ENCODE results near the gene PSMD12. TPM values are rescaled to one million over a fixed set of nuclear protein-coding genes. Genes with fewer than 3 reads are reported as not detected.
"Not testable (repeated sequence)": the region's sequence is repeated elsewhere in the genome, so short reads cannot be mapped to it uniquely, and the experiment has no call there.

The PSMD12 gene
- total RNA-seq, 2 experiments from 2014 or later = 94.0 to 98.6 TPM

DNA sequence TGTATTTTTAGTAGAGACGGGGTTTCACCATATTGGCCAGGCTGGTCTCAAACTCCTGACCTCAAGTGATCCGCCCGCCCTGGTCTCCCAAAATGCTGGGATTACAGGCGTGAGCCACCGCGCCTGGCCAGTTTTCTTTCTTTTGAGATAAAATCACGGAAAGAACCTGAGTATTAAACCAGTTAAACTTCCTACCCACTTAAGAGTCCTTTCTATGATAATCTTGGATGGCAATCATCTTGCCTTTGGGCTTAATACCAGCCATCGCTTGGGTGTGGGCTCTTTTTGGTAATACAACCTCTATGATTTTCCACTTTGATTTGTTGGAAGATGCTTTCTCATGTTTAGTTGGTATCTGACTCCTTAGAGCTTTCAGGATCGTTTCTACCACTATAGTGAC is 34.7 kb upstream of the PSMD12 start:
- H3K27me3 Mint-ChIP-seq = no peaks in the 10 kb centered on the region
- CTCF ChIA-PET = no interaction called here
- H3K27ac Mint-ChIP-seq = no peak overlapping the region
- no peak for DNase-seq
- intact Hi-C loops (cut with micrococcal nuclease) = no loop called here
- H3K4me3 Mint-ChIP-seq = no peak overlapping the region
- H3K9me3 Mint-ChIP-seq = no peaks in the 10 kb centered on the region
- no peaks in the 10 kb centered on the region for H3K36me3 Mint-ChIP-seq
- POLR2A ChIA-PET = no interaction called here
- H3K4me1 Mint-ChIP-seq (ENCODE audit: low read depth) = peaks cover 48% of the 10 kb centered on the region

DNA sequence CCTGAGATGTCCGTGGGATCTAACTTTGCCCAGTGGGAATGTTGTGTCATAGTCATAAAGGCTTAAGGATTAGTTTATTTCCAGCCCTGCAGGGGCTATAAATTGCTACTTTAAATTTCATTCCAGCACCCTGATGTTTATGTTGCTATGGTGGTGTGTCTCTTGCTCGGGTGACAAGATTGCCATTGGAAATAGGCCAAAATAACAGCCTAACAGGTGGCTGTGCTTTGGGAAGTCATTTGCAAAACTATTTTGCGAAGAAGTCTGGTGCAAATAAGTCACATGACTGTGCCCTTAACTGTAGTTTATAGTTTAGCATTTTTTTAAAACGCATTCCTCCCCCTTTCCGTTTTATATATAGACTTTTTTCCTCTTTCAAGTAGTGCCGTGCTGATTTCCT is 33.8 kb upstream of the PSMD12 start:
- peak overlapping the region; percentile 33 for H3K4me3 Mint-ChIP-seq
- no peak for DNase-seq
- intact Hi-C loops (cut with micrococcal nuclease) = no loop called here
- H3K4me1 Mint-ChIP-seq (ENCODE audit: low read depth) = peaks cover 52% of the 10 kb centered on the region
- ChIA-PET CTCF (no interaction called here), POLR2A (no interaction called here)
- H3K36me3 Mint-ChIP-seq = no peaks in the 10 kb centered on the region
- H3K27ac Mint-ChIP-seq = peak overlapping the region; percentile 52
- H3K27me3 Mint-ChIP-seq = no peaks in the 10 kb centered on the region
- H3K9me3 Mint-ChIP-seq = no peaks in the 10 kb centered on the region

DNA sequence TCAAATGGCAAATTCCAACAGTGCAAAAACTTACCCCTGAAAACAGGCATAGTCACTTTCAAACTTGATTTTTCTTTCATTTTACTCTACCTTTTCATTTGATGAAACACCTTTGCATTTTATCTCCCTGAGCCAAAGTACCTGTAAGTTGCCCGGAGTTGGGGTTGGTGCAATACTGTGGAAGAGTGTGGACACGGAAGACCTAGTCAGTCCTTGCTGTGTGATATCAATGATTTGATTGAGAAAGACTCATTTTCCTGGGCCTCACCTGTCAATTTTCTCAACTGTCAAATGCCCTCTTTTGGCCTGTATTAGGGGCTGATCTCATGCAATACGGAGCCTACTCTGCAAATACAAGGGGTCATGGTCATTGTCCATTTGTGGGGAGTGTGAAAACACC is 33.3 kb upstream of the PSMD12 start:
- DNase-seq = no peak
- peaks cover 1% of the 10 kb centered on the region for H3K36me3 Mint-ChIP-seq
- H3K9me3 Mint-ChIP-seq = no peaks in the 10 kb centered on the region
- peaks cover 53% of the 10 kb centered on the region for H3K4me1 Mint-ChIP-seq (ENCODE audit: low read depth)
- peak overlapping the region; percentile 61 for H3K27ac Mint-ChIP-seq
- ChIA-PET CTCF (interaction anchor here (1.6 kb wide), 1 partner anchor 21 kb away, joined by 5 read pairs; no protein-coding TSS in a partner anchor), POLR2A (no interaction called here)
- intact Hi-C loops (cut with micrococcal nuclease) = no loop called here
- H3K4me3 Mint-ChIP-seq = peak overlapping the region; percentile 59
- no peaks in the 10 kb centered on the region for H3K27me3 Mint-ChIP-seq

DNA sequence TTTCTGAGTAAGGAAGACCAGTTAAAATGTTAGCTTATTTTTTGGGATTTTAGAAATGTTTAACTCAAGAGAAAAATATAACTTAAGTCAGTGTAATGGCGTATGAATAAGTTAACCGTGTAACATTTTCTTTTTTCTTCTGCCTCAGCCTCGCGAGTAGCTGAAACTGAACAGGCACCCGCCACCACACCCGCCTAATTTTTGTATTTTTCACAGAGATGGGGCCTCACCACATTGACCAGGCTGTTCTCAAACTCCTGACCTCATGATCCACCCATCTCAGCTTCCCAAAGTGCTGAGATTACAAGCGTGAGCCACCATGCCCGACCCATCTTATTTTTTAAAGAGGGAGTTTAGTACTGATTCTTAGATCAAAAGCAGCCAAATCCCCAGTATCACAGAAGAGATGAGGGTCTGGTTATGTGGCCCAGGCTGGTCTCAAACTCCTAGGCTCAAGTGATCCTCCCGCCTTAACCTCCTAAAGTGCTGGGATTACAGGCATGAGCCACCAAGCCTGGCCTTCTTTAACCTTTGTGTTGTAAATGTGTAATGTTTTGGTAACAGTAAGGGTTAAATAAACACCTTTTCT is 27.5 kb upstream of the PSMD12 start:
- Mint-ChIP-seq H3K9me3 (no peaks in the 10 kb centered on the region), H3K27me3 (no peaks in the 10 kb centered on the region), H3K36me3 (peaks cover 5% of the 10 kb centered on the region), H3K4me3 (no peak overlapping the region), H3K27ac (peak overlapping the region; percentile 42), H3K4me1 (ENCODE audit: low read depth) (peaks cover 68% of the 10 kb centered on the region)
- no peak for DNase-seq
- intact Hi-C loops (cut with micrococcal nuclease) = no loop called here
- ChIA-PET POLR2A (no interaction called here), CTCF (interaction anchor here (1.2 to 1.5 kb wide), 4 partner anchors 14 to 84 kb away, joined by 3 to 6 read pairs (median 4); no protein-coding TSS in a partner anchor)

DNA sequence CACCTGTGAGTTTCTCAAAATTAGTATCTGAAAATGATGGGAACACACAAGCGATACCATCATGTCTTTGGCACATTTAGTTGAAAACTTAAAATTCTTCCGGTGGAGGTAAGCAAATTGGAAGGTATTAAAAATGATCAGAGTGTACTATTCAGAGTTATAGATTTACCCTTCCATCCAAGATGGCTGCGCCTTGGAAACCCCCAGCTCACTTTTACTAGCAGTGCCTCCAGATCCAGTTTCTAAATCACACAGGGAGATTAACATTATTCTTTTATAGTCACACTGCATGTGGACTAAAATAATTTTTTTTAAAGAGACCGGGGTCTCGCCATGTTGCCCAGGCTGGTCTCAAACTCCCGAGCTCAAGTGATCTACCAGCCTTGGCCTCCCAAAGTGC is 25.7 kb upstream of the PSMD12 start:
- Mint-ChIP-seq H3K4me3 (no peak overlapping the region), H3K9me3 (no peaks in the 10 kb centered on the region)

DNA sequence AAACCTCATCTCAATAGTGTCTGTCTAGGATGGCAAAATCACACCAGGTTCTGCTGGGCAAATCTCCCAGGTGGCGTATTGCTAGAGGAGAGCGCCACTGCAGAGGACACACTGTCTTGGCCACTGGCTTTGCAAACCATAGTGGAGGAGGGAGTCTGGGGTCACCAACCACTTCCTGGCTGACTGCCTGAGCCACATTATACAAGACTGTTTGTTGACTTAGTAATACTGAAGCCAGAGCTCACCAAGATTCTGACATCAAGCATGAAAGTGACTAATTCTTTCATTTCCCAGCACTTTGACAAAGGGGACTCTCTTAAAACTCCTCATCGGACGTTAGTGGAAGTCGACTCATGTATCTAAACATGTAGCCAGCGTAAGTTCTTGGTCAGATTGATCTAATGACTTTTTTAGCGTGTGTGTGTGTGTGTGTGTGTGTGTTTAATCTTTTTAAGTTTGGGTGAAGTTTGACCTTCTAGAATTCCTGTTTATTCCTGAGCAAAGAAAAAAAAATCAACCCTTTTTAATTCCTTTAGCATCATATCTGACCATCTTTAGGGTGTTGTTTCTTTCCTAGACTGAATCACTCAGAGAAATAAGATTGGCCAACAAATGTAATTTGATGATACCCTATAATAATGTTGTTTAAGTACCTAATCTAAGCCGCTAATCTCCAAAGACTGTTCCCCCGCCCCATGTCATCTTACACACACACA is 24.4 kb upstream of the PSMD12 start:
- intact Hi-C loops (cut with micrococcal nuclease) = loop anchor here (1.0 kb wide), 7 partner anchors 13 to 84 kb away; partner anchors contain the start of gene PSMD12
- Mint-ChIP-seq H3K4me1 (ENCODE audit: low read depth) (peaks cover 80% of the 10 kb centered on the region), H3K27me3 (no peaks in the 10 kb centered on the region), H3K36me3 (peaks cover 5% of the 10 kb centered on the region), H3K4me3 (peak overlapping the region; percentile 65), H3K9me3 (no peaks in the 10 kb centered on the region), H3K27ac (peak overlapping the region; percentile 96)
- CTCF ChIA-PET = interaction anchor here (0.8 to 8.3 kb wide), 5 partner anchors 14 to 90 kb away, joined by 3 to 235 read pairs (median 13); partner anchors contain the start of gene PITPNC1
- DNase-seq = peak; percentile 88
- POLR2A ChIA-PET = interaction anchor here (0.7 to 3.2 kb wide), 10 partner anchors 11 to 62 kb away, joined by 3 to 18 read pairs (median 4); partner anchors contain the start of genes PITPNC1 and PSMD12

More for the DNA sequence above, 25.7 kb upstream of the PSMD12 start:
- Mint-ChIP-seq H3K27ac (peak overlapping the region; percentile 96), H3K27me3 (no peaks in the 10 kb centered on the region), H3K36me3 (peaks cover 5% of the 10 kb centered on the region), H3K4me1 (ENCODE audit: low read depth) (peaks cover 71% of the 10 kb centered on the region)
- ChIA-PET CTCF (interaction anchor here (1.0 to 8.3 kb wide), 3 partner anchors 14 to 84 kb away, joined by 3 to 235 read pairs (median 3); no protein-coding TSS in a partner anchor), POLR2A (interaction anchor here (3.2 kb wide), 1 partner anchor 49 kb away, joined by 18 read pairs; no protein-coding TSS in a partner anchor)
- DNase-seq = peak; percentile 61
- intact Hi-C loops (cut with micrococcal nuclease) = no loop called here

DNA sequence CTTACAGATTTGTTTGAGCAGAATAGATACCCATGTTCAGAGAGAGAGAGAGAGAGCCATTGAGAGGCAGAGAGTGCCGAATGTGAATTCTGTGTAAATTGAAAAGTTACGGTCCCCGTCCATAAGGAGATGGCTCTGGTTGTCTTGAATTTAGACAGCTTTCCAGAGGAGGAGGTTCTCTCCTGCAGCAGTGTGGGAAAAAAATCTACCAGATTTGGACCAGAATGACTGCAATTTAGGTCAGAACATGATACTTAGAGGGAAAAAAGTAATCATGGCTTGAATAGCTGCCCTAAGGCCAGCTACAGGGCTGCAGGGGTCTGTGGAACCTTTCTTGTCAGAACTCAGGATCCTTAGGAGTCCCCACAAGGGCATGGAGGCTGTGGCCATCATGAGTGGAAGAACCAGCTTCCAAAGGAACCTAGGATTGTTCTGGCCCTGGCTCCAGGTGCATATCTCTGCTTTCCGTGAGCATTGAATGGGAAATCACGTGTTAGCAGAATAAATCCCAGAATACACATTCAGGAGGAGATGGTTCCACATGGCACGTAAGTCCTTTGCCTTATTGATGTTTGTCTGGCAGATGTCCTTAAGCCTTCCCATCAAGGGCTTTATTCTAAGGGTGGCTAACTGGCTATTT is 23.7 kb upstream of the PSMD12 start:
- Mint-ChIP-seq H3K27ac (peak overlapping the region; percentile 96), H3K27me3 (no peaks in the 10 kb centered on the region), H3K4me1 (ENCODE audit: low read depth) (peaks cover 77% of the 10 kb centered on the region), H3K9me3 (peaks cover 3% of the 10 kb centered on the region), H3K36me3 (peaks cover 6% of the 10 kb centered on the region), H3K4me3 (no peak overlapping the region)
- intact Hi-C loops (cut with micrococcal nuclease) = loop anchor here (1.0 kb wide), 7 partner anchors 12 to 85 kb away; partner anchors contain the start of gene PSMD12
- DNase-seq = no peak
- ChIA-PET CTCF (interaction anchor here (0.8 to 8.3 kb wide), 8 partner anchors 13 to 91 kb away, joined by 3 to 235 read pairs (median 4); partner anchors contain the start of gene PITPNC1), POLR2A (interaction anchor here (0.7 to 3.2 kb wide), 12 partner anchors 11 to 216 kb away, joined by 3 to 18 read pairs (median 4); partner anchors contain the start of genes PITPNC1 and PSMD12)

DNA sequence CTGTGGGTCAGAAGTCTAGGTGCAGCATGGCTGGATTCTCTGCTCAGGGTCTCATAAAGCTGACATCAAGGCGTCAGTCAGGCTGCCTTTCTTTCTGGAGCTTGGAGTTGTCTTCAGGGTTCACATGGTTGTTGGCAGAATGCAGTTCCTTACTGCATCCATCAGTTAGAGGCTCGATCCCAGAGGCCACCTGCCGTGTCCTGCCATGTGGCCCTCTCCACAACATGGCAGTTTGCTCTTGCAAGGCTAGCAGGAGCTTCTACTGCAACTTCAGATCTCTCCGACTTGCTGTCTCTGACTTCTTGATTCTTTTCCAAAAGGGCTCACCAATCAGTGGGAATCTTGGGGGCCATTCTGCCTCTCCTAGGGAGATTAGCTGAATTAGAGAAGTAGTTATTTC is 22.6 kb upstream of the PSMD12 start:
- Mint-ChIP-seq H3K4me3 (no peak overlapping the region), H3K4me1 (ENCODE audit: low read depth) (peaks cover 70% of the 10 kb centered on the region), H3K27ac (peak overlapping the region; percentile 4), H3K9me3 (peaks cover 6% of the 10 kb centered on the region), H3K27me3 (no peaks in the 10 kb centered on the region), H3K36me3 (peaks cover 1% of the 10 kb centered on the region)
- CTCF ChIA-PET = interaction anchor here (0.6 to 8.3 kb wide), 8 partner anchors 12 to 102 kb away, joined by 3 to 235 read pairs (median 4); partner anchors contain the start of gene PITPNC1
- POLR2A ChIA-PET = interaction anchor here (0.6 to 2.4 kb wide), 5 partner anchors 10 to 86 kb away, joined by 3 to 8 read pairs (median 4); no protein-coding TSS in a partner anchor
- intact Hi-C loops (cut with micrococcal nuclease) = no loop called here
- no peak for DNase-seq

DNA sequence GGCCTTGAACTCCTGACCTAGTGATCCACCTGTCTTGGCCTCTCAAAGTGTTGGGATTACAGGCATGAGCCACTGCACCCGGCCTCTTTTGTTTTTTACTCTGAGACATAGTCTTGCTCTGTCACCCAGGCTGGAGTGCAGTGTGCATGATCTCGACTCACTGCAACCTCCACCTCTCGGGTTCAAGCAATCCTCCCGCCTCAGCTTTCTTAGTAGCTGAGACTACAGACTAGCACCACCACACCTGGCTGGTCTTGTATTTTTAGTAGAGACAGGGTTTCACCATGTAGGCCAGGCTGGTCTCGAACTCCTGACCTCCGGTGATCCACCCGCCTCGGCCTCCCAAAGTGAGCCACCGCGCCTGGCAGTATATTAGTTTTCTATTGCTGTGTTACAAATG is 22.2 kb upstream of the PSMD12 start:
- H3K27me3 Mint-ChIP-seq; intact Hi-C loops (cut with micrococcal nuclease); H3K9me3 Mint-ChIP-seq; H3K36me3 Mint-ChIP-seq; H3K4me3 Mint-ChIP-seq: not testable (repeated sequence)
- peaks cover 68% of the 10 kb centered on the region for H3K4me1 Mint-ChIP-seq (ENCODE audit: low read depth)
- H3K27ac Mint-ChIP-seq = peak overlapping the region; percentile 4
- CTCF ChIA-PET = interaction anchor here (0.6 to 8.3 kb wide), 13 partner anchors 12 to 582 kb away, joined by 3 to 235 read pairs (median 5); partner anchors contain the start of gene PITPNC1
- POLR2A ChIA-PET = interaction anchor here (0.7 to 1.3 kb wide), 2 partner anchors 55 to 87 kb away, joined by 4 read pairs; no protein-coding TSS in a partner anchor
- peak; percentile 45 for DNase-seq

DNA sequence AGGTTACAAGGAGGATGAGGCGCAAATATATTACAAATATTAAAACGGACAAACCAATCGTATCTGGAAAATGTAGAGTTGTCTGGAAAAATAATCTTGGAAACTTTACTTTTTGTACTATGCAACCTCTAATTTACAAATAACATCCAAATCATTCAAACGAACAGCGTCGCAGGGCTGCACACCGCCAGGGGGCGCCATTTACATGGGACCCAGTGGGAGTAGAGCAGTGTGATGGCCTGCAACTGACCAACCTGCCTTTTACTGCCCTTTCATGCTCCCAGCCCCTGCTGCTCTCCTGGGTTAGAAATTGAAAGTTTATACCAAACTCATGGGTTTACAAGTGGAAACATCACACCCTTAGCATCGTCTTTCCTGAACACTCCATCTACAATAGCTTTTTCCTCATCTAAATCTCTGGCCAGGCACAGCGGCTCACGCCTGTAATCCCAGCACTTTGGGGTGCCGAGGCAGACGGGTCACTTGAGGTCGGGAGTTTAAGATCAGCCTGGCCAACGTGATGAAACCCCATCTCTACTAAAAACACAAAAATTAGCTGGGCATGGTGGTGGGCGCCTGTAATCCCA is 20.7 kb upstream of the PSMD12 start:
- intact Hi-C loops (cut with micrococcal nuclease) = loop anchor here (1.0 kb wide), 1 partner anchor 216 kb away; no protein-coding TSS in a partner anchor

More for the DNA sequence above, 20.7 kb upstream of the PSMD12 start:
- H3K36me3 Mint-ChIP-seq = peaks cover 1% of the 10 kb centered on the region
- peak overlapping the region; percentile 62 for H3K27ac Mint-ChIP-seq
- ChIA-PET CTCF (interaction anchor here (0.6 to 8.3 kb wide), 32 partner anchors 10 to 303 kb away, joined by 3 to 235 read pairs (median 3); partner anchors contain the start of genes PITPNC1 and PSMD12), POLR2A (interaction anchor here (1.1 to 1.2 kb wide), 2 partner anchors 54 to 88 kb away, joined by 3 read pairs; no protein-coding TSS in a partner anchor)
- DNase-seq = peak; percentile 83
- H3K4me3 Mint-ChIP-seq = no peak overlapping the region
- H3K9me3 Mint-ChIP-seq = peaks cover 6% of the 10 kb centered on the region
- peaks cover 62% of the 10 kb centered on the region for H3K4me1 Mint-ChIP-seq (ENCODE audit: low read depth)
- H3K27me3 Mint-ChIP-seq = no peaks in the 10 kb centered on the region
